MM.1S (cell line): ENCODE measurements around the gene ORC5.

Experiments
- DNase-seq: peaks from one replicate; pipeline ENCODE4 v3.0.0-alpha.2; 2015
- H2AFZ ChIP-seq: fragments of 300-600 bp; sonication (generic); 2 replicates; pipeline ENCODE4 v1.6.0; 2016; ENCODE audit warnings: antibody characterized with exemption, low read length
- H3F3A ChIP-seq: fragments of 300-600 bp; sonication (generic); 2 replicates; pipeline ENCODE4 v1.6.1; 2016; ENCODE audit warnings: mild to moderate bottlenecking, antibody characterized with exemption, low read length, moderate library complexity, mixed read lengths; ENCODE audit not compliant: insufficient read depth
- H3K27ac ChIP-seq: fragments of 300-600 bp; sonication (generic); 2 replicates; pipeline ENCODE4 v1.5.1; 2016; ENCODE audit warnings: mild to moderate bottlenecking, low read length
- H3K27me3 ChIP-seq: fragments of 300-600 bp; sonication (generic); replicated peaks from 2 replicates; pipeline ENCODE4 v1.6.0; 2016; ENCODE audit warnings: low read length; ENCODE audit not compliant: insufficient read depth
- H3K36me3 ChIP-seq: fragments of 300-600 bp; sonication (generic); replicated peaks from 2 replicates; pipeline ENCODE4 v1.6.1; 2016; ENCODE audit warnings: mild to moderate bottlenecking, low read length, mixed read lengths; ENCODE audit not compliant: insufficient read depth
- H3K4me1 ChIP-seq: fragments of 300-600 bp; sonication (generic); 2 replicates; pipeline ENCODE4 v1.6.1; 2016; ENCODE audit warnings: low read length, mixed read lengths
- H3K4me2 ChIP-seq: fragments of 300-600 bp; sonication (generic); 2 replicates; pipeline ENCODE4 v1.6.0; 2016; ENCODE audit warnings: low read depth, low read length
- H3K4me3 ChIP-seq: fragments of 300-600 bp; sonication (generic); 2 replicates; pipeline ENCODE4 v1.5.1; 2016; ENCODE audit warnings: low read length, mixed read lengths
- H3K79me2 ChIP-seq: fragments of 300-600 bp; sonication (generic); 2 replicates; pipeline ENCODE4 v1.6.1; 2016; ENCODE audit warnings: mixed run types, low read length, mixed read lengths
- H3K9ac ChIP-seq: fragments of 300-600 bp; sonication (generic); 2 replicates; pipeline ENCODE4 v1.6.1; 2016; ENCODE audit warnings: low read length, mixed read lengths
- H3K9me2 ChIP-seq: fragments of 300-600 bp; sonication (generic); replicated peaks from 2 replicates; pipeline ENCODE4 v1.6.1; 2016; ENCODE audit warnings: mild to moderate bottlenecking, low read length, mixed read lengths; ENCODE audit not compliant: insufficient read depth
- H3K9me3 ChIP-seq: fragments of 300-600 bp; sonication (generic); replicated peaks from 2 replicates; pipeline ENCODE4 v1.6.1; 2016; ENCODE audit warnings: mild to moderate bottlenecking, low read length, mixed read lengths; ENCODE audit not compliant: insufficient read depth
- H4K20me1 ChIP-seq: fragments of 300-600 bp; sonication (generic); 2 replicates; pipeline ENCODE4 v1.6.1; 2016; ENCODE audit warnings: mild to moderate bottlenecking, low read length, moderate library complexity, mixed read lengths; ENCODE audit not compliant: insufficient read depth
- CTCF ChIP-seq: fragments of 300-600 bp; sonication (generic); IDR thresholded peaks from 2 replicates; pipeline ENCODE4 v1.5.1; 2016; ENCODE audit warnings: antibody characterized with exemption, low read length, mixed read lengths
- EZH2 ChIP-seq: fragments of 300-600 bp; sonication (generic); optimal IDR thresholded peaks from 2 replicates; pipeline ENCODE3; 2017; ENCODE audit warnings: low read depth, mild to moderate bottlenecking, antibody characterized with exemption, low read length, mixed read lengths
- EZH2phosphoT487 ChIP-seq: fragments of 300-600 bp; sonication (generic); IDR thresholded peaks from 2 replicates; pipeline ENCODE4 v1.6.1; 2018; ENCODE audit warnings: antibody characterized with exemption, low read length

Gene ORC5

GRCh38 chr7:104091242-104091641 lies 116.6 kb downstream of the ORC5 start:
- no peak for DNase-seq
- H3F3A ChIP-seq: no peaks in the 10 kb centered on the region
- H3K9me3 ChIP-seq: no peaks in the 10 kb centered on the region
- no peaks in the 10 kb centered on the region for H3K36me3 ChIP-seq
- no peak overlapping the region for H3K27ac ChIP-seq
- no peaks in the 10 kb centered on the region for H3K27me3 ChIP-seq
- no peaks in the 10 kb centered on the region for H3K79me2 ChIP-seq
- H4K20me1 ChIP-seq: no peaks in the 10 kb centered on the region
- no peak overlapping the region for H3K4me3 ChIP-seq
- no peak for TF ChIP-seq EZH2phosphoT487
- TF ChIP-seq CTCF: no peak
- no peak for TF ChIP-seq EZH2
- no peaks in the 10 kb centered on the region for H3K9me2 ChIP-seq
- H3K4me2 ChIP-seq: no peak overlapping the region
- no peaks in the 10 kb centered on the region for H3K4me1 ChIP-seq
- H2AFZ ChIP-seq: no peak overlapping the region
- H3K9ac ChIP-seq: no peak overlapping the region

GRCh38 chr7:104089612-104090011 lies 118.2 kb downstream of the ORC5 start:
- Histone ChIP-seq H3K9ac (no peak overlapping the region), H3K4me2 (no peak overlapping the region)
- no peak for DNase-seq

GRCh38 chr7:104089061-104089460 lies 118.8 kb downstream of the ORC5 start:
- no peak overlapping the region for H2AFZ ChIP-seq
- H3K36me3 ChIP-seq: no peaks in the 10 kb centered on the region
- no peaks in the 10 kb centered on the region for H3F3A ChIP-seq
- DNase-seq: no peak
- no peaks in the 10 kb centered on the region for H4K20me1 ChIP-seq
- H3K4me1 ChIP-seq: no peaks in the 10 kb centered on the region
- H3K4me2 ChIP-seq: no peak overlapping the region
- H3K27ac ChIP-seq: no peak overlapping the region
- H3K9me2 ChIP-seq: no peaks in the 10 kb centered on the region
- H3K9me3 ChIP-seq: no peaks in the 10 kb centered on the region
- TF ChIP-seq EZH2phosphoT487 (no peak), EZH2 (no peak), CTCF (no peak)
- H3K79me2 ChIP-seq: no peaks in the 10 kb centered on the region
- no peaks in the 10 kb centered on the region for H3K27me3 ChIP-seq
- H3K4me3 ChIP-seq: no peak overlapping the region
- no peak overlapping the region for H3K9ac ChIP-seq

More at GRCh38 chr7:104089612-104090011, 118.2 kb downstream of the ORC5 start:
- Histone ChIP-seq H4K20me1 (no peaks in the 10 kb centered on the region), H3K36me3 (no peaks in the 10 kb centered on the region), H3K4me1 (no peaks in the 10 kb centered on the region), H3K79me2 (no peaks in the 10 kb centered on the region), H3K27ac (no peak overlapping the region), H3K9me2 (no peaks in the 10 kb centered on the region), H3K27me3 (no peaks in the 10 kb centered on the region), H2AFZ (no peak overlapping the region), H3K9me3 (no peaks in the 10 kb centered on the region), H3F3A (no peaks in the 10 kb centered on the region), H3K4me3 (no peak overlapping the region)
- no peak for TF ChIP-seq EZH2phosphoT487
- no peak for TF ChIP-seq CTCF
- TF ChIP-seq EZH2: no peak
